Left lung (tissue), 10 donors: ENCODE data around the gene MRGPRE. TPM values are rescaled to one million over a fixed set of nuclear protein-coding genes. Genes with fewer than 3 reads are reported as not detected.

Experiments used
- ATAC-seq: fragments of 200-7000 bp; cut with Tn5 transposase; one replicate; pipeline ENCODE4 v1.9.1; 2020; ENCODE audit warnings: moderate library complexity
- DNase-seq, 4 donors: peaks; one replicate each; pipeline ENCODE4 v3.0.0-alpha.2; 2013 to 2020
- H3K27ac ChIP-seq, 2 donors: fragments of 200-600 bp; sonication (generic) in 1 of 2; one replicate each; pipeline versions ENCODE4 v1.5.0 to v1.8.0; 2020 to 2021
- H3K27me3 ChIP-seq, 2 donors: fragments of 200-600 bp; sonication (generic) in 1 of 2; one replicate each; pipeline versions ENCODE4 v1.5.0 to v1.8.0; 2020 to 2021
- H3K36me3 ChIP-seq, 2 donors: fragments of 200-600 bp; sonication (generic) in 1 of 2; one replicate each; pipeline versions ENCODE4 v1.5.0 to v1.8.0; 2020 to 2021
- H3K4me1 ChIP-seq, 2 donors: fragments of 200-600 bp; one replicate each; pipeline ENCODE4 v1.8.0; 2021
- H3K4me3 ChIP-seq, 2 donors: fragments of 200-600 bp; sonication (generic) in 1 of 2; one replicate each; pipeline versions ENCODE4 v1.5.0 to v1.8.0; 2020 to 2021; ENCODE audit warnings: mild to moderate bottlenecking in 1 of 2
- H3K9me3 ChIP-seq, 2 donors: fragments of 200-600 bp; sonication (generic) in 1 of 2; one replicate each; pipeline versions ENCODE4 v1.5.0 to v1.8.0; 2020 to 2021
- intact Hi-C, 2 donors: fragments of 100-400 bp; cut with DNase I; formaldehyde crosslinking; loops; one replicate each; pipeline versions ENCODE4 v1.11.2 to v1.14.2; 2022
- polyA plus RNA-seq, 6 donors: library from polyadenylated mRNA; unstranded; fragments of 120-200 nt; gene quantifications; one replicate each; pipeline ENCODE4 v1.2.1, GENCODE V29; 2013; ENCODE audit not compliant: insufficient read length in 6 of 6
- total RNA-seq, 2 donors: library from RNA; stranded (reverse); fragmentation: NEBNext Ultra II Directional; extraction: Animal tissue kit (Norgen Biotek cat#: 25700); gene quantifications; one replicate each; pipeline ENCODE4 v1.2.1, GENCODE V29; 2021
- TF ChIP-seq, protein P1 (sequence below), 2 donors: fragments of 200-600 bp; sonication (generic) in 1 of 2; IDR thresholded peaks; one replicate each; pipeline versions ENCODE4 v1.5.0 to v1.8.0; 2021; ENCODE audit warnings: antibody characterized with exemption in 2 of 2
- donor health status: DM: no; HTN: yes; CAD: no.
- donor health status: DM: no; HTN: no; CAD: no.

The MRGPRE gene
- total and polyA plus RNA-seq, 8 donors = 0.11 to 0.47 (median 0.26) TPM; not detected in 4

DNA sequence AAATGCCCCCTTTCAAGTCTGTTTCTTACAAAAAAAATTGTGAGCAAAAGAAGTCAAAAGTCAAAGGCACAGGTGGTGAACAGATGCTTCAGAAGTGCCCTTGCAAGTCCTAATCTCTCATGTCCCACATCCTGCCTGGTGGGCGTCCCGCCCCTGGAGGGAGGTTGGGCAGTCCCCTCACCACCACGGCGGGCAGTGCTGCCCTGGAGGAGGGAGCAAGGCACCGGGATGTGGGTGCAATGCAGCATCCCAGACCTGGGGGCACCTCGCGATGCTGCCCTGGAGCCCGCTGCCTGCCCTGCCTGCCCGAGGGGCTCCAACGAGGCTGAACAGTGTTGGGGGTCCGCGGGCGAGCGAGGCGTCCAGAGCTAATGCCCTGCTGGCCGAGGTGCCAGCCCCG lies 29.5 kb downstream of the MRGPRE start:
- Histone ChIP-seq H3K4me1 (peaks cover 0 to 3% of the 10 kb centered on the region in 2 donors), H3K9me3 (no peaks in the 10 kb centered on the region), H3K36me3 (no peaks in the 10 kb centered on the region), H3K27ac (no peak overlapping the region), H3K27me3 (peaks cover 23 to 76% of the 10 kb centered on the region in 2 donors), H3K4me3 (no peak overlapping the region)
- intact Hi-C loops = no loop called here
- peak in 2 of 4 donors; percentile 19 to 74 for DNase-seq
- ATAC-seq = no peak
- TF ChIP-seq, protein P1, sequence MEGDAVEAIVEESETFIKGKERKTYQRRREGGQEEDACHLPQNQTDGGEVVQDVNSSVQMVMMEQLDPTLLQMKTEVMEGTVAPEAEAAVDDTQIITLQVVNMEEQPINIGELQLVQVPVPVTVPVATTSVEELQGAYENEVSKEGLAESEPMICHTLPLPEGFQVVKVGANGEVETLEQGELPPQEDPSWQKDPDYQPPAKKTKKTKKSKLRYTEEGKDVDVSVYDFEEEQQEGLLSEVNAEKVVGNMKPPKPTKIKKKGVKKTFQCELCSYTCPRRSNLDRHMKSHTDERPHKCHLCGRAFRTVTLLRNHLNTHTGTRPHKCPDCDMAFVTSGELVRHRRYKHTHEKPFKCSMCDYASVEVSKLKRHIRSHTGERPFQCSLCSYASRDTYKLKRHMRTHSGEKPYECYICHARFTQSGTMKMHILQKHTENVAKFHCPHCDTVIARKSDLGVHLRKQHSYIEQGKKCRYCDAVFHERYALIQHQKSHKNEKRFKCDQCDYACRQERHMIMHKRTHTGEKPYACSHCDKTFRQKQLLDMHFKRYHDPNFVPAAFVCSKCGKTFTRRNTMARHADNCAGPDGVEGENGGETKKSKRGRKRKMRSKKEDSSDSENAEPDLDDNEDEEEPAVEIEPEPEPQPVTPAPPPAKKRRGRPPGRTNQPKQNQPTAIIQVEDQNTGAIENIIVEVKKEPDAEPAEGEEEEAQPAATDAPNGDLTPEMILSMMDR (IDR thresholded peaks at IDR 0.05) = no peak

DNA sequence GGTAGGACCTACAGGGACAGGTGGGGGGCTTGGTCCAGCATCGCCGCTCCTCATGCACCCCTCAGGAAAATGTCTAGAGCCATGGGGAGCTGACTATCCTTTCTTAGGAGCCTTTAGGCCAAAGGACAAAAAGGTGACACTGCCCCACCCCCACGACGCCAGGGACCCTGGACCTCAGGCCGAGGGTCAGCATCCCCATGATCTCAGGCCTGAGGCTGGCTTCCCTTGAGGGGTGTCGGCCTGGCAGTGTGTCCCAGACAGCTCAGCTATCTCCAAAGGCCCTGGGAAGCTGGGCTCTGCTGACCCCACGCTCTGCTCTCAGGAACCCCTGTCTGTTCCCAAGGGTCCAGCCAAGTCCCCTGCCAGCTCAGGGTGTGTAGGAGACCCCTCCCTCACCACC lies 29.9 kb downstream of the MRGPRE start:
- H3K27ac ChIP-seq = no peak overlapping the region
- ATAC-seq (no peak), DNase-seq (peak in 2 of 4 donors; percentile 25 to 27)
- intact Hi-C loops = no loop called here
- no peaks in the 10 kb centered on the region for H3K36me3 ChIP-seq
- peaks cover 0 to 3% of the 10 kb centered on the region in 2 donors for H3K4me1 ChIP-seq
- H3K4me3 ChIP-seq = no peak overlapping the region
- TF ChIP-seq, protein P1 (IDR thresholded peaks at IDR 0.05) = no peak
- H3K27me3 ChIP-seq = peaks cover 23 to 80% of the 10 kb centered on the region in 2 donors
- H3K9me3 ChIP-seq = no peaks in the 10 kb centered on the region

DNA sequence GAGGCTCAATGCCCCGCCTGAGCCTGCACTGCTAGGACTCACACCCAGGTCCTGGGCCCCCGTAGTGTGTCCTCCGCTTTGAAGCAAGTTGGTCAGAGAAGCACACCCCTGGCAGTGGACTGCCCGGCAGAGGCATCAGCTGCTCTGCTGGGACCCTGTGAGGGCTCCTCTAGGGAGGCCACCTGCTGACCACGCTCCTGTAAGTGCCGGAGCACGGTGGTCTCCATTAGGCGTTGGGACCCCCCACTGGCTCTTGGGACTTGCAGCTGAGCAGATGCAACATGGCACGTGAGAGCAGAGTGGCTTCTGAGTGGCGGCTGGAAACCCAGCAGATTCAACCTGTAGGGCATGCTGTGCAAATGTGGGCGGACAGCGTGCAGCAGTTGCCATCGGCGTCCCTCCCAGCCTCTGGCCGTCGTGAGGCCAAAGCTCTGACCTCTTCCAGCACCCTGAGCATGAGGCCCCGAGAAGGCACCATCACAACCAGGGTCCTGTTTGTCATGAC lies 30.5 kb downstream of the MRGPRE start:
- DNase-seq (peak in 2 of 4 donors; percentile 26 to 41), ATAC-seq (no peak)
- no peaks in the 10 kb centered on the region for H3K36me3 ChIP-seq
- H3K4me3 ChIP-seq = no peak overlapping the region
- intact Hi-C loops = no loop called here
- peaks cover 23 to 86% of the 10 kb centered on the region in 2 donors for H3K27me3 ChIP-seq
- H3K27ac ChIP-seq = no peak overlapping the region
- TF ChIP-seq, protein P1 (IDR thresholded peaks at IDR 0.05) = no peak
- no peaks in the 10 kb centered on the region for H3K9me3 ChIP-seq
- H3K4me1 ChIP-seq = peaks cover 0 to 3% of the 10 kb centered on the region in 2 donors

DNA sequence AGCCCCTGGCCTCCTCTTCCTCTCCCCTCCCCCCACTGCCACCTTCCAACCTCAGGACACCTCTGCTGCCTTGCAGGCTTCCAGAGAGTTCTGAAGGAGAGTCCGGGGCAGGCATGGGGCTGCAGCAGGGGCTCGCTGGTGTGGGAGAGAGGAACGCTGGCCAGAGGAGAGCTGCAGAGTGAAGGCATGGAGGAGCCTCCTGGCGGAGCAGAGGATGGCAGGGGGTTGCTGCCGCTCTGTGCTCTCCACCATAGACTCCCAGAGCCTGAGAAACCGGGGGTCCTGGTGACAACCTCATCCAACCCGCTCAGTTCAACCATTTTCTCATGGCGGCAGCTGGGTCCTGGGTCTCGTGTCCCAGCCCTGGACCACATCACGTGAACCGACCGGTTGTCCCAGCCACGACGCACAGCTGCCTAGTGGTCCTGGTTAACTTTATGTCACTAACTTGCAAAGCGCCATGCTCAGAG lies 31.1 kb downstream of the MRGPRE start:
- Histone ChIP-seq H3K9me3 (no peaks in the 10 kb centered on the region), H3K4me3 (no peak overlapping the region), H3K4me1 (peaks cover 0 to 3% of the 10 kb centered on the region in 2 donors), H3K27ac (no peak overlapping the region), H3K27me3 (peaks cover 23 to 86% of the 10 kb centered on the region in 2 donors), H3K36me3 (no peaks in the 10 kb centered on the region)
- TF ChIP-seq, protein P1 (IDR thresholded peaks at IDR 0.05) = no peak
- peak in 2 of 4 donors; percentile 20 to 50 for DNase-seq
- intact Hi-C loops = no loop called here
- ATAC-seq = no peak

DNA sequence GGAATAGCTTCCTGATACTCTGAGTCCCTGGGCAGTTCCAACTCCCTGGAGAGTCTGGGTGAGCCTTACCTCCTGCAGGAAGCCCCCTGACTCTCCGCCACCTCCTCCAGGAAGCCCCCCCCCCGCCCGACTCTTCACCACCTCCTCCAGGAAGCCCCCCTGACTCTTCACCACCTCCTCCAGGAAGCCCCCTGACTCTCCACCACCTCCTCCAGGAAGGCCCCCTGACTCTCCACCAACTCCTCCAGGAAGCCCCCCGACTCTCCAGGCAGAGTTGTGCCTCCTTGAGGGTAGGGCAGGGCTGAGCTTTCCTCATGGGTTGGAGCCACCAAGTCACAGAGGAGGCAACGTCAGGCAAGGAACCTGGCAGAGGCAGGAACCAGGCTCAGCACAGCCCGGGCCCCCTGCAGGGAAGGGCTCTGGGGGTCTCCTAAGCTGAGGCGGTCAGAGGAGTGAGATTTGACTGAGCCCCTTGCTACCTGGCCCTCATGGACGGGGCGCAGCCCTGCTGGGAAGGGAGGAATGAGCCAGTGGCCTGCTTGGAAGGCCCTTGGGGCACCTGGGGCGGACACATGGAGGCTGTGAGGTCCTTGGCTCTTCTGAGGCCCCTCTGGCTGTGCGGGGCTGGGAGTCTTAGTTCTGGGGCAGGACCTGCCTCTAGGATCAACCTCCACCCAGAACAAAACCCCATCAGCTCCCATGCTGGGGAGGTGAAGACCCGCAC lies 31.7 kb downstream of the MRGPRE start:
- Histone ChIP-seq H3K4me3 (no peak overlapping the region), H3K27ac (no peak overlapping the region), H3K36me3 (no peaks in the 10 kb centered on the region), H3K9me3 (no peaks in the 10 kb centered on the region), H3K4me1 (peaks cover 0 to under 1% of the 10 kb centered on the region in 2 donors), H3K27me3 (peaks cover 23 to 88% of the 10 kb centered on the region in 2 donors)
- TF ChIP-seq, protein P1 (IDR thresholded peaks at IDR 0.05) = no peak
- ATAC-seq = no peak
- intact Hi-C loops = no loop called here
- peak in 2 of 4 donors; percentile 19 to 58 for DNase-seq
